ENCODE results near the gene POGZ. TPM values are rescaled to one million over a fixed set of nuclear protein-coding genes. Genes with fewer than 3 reads are reported as not detected.

Gene POGZ
- total RNA-seq, 1 experiment from 2014 or later, result 76.0 TPM

GRCh38 chr1:151403612-151404011, 55.7 kb downstream of the POGZ start:
- Histone ChIP-seq H3K9me3 (ENCODE audit: control insufficient read depth, insufficient read depth, low read depth, low read length) (no peaks in the 10 kb centered on the region), H3K27ac (ENCODE audit: low read length) (no peak overlapping the region), H3K36me3 (ENCODE audit: control insufficient read depth, insufficient read depth, low read length) (peaks cover 36% of the 10 kb centered on the region), H3K4me3 (ENCODE audit: low read depth in 2 of 2, low read length in 2 of 2) (no peak overlapping the region), H3K27me3 (ENCODE audit: control insufficient read depth, insufficient read depth, low read length) (no peaks in the 10 kb centered on the region), H3K4me1 (ENCODE audit: control insufficient read depth, insufficient read depth, low read length) (peaks cover 16% of the 10 kb centered on the region)
- BruUV-seq (replicated peaks), result TSS peak; percentile 68
- no peak for DNase-seq (ENCODE audit: low read depth, low spot score)
- intact Hi-C loops (cut with micrococcal nuclease; ENCODE audit: unreplicated experiment), result no loop called here
- POLR2A ChIA-PET, result interaction anchor here (0.6 kb wide), 1 partner anchor 275 kb away, joined by 3 read pairs; no protein-coding TSS in a partner anchor
- TF ChIP-seq, protein P1, sequence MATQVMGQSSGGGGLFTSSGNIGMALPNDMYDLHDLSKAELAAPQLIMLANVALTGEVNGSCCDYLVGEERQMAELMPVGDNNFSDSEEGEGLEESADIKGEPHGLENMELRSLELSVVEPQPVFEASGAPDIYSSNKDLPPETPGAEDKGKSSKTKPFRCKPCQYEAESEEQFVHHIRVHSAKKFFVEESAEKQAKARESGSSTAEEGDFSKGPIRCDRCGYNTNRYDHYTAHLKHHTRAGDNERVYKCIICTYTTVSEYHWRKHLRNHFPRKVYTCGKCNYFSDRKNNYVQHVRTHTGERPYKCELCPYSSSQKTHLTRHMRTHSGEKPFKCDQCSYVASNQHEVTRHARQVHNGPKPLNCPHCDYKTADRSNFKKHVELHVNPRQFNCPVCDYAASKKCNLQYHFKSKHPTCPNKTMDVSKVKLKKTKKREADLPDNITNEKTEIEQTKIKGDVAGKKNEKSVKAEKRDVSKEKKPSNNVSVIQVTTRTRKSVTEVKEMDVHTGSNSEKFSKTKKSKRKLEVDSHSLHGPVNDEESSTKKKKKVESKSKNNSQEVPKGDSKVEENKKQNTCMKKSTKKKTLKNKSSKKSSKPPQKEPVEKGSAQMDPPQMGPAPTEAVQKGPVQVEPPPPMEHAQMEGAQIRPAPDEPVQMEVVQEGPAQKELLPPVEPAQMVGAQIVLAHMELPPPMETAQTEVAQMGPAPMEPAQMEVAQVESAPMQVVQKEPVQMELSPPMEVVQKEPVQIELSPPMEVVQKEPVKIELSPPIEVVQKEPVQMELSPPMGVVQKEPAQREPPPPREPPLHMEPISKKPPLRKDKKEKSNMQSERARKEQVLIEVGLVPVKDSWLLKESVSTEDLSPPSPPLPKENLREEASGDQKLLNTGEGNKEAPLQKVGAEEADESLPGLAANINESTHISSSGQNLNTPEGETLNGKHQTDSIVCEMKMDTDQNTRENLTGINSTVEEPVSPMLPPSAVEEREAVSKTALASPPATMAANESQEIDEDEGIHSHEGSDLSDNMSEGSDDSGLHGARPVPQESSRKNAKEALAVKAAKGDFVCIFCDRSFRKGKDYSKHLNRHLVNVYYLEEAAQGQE (IDR thresholded peaks at IDR 0.05; ENCODE audit: insufficient read depth in 1 of 2, low read depth in 2 of 2, low read length in 1 of 2), result no peak
- TF ChIP-seq TCF7L2 (IDR thresholded peaks at IDR 0.05; ENCODE audit: low read depth, low read length) (no peak), SIN3A (IDR thresholded peaks at IDR 0.05; ENCODE audit: borderline replicate concordance, insufficient read depth, low read depth, low read length) (no peak), POLR2AphosphoS5 (IDR thresholded peaks at IDR 0.05; ENCODE audit: low read depth, low read length) (no peak; the same call in 1 of the 2 replicates)
- TF ChIP-seq, protein P2, sequence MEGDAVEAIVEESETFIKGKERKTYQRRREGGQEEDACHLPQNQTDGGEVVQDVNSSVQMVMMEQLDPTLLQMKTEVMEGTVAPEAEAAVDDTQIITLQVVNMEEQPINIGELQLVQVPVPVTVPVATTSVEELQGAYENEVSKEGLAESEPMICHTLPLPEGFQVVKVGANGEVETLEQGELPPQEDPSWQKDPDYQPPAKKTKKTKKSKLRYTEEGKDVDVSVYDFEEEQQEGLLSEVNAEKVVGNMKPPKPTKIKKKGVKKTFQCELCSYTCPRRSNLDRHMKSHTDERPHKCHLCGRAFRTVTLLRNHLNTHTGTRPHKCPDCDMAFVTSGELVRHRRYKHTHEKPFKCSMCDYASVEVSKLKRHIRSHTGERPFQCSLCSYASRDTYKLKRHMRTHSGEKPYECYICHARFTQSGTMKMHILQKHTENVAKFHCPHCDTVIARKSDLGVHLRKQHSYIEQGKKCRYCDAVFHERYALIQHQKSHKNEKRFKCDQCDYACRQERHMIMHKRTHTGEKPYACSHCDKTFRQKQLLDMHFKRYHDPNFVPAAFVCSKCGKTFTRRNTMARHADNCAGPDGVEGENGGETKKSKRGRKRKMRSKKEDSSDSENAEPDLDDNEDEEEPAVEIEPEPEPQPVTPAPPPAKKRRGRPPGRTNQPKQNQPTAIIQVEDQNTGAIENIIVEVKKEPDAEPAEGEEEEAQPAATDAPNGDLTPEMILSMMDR (IDR thresholded peaks at IDR 0.05), result no peak
- CTCF ChIA-PET, result no interaction called here
- in situ Hi-C loops (cut with HindIII; ENCODE audit: low pct_unique_long_range_greater_than_20kb, low sequenced_read_pairs), result no loop called here
- no peak for ATAC-seq

GRCh38 chr1:151402764-151403163, 56.5 kb downstream of the POGZ start:
- BruUV-seq (replicated peaks), result no TSS peak
- peaks cover 16% of the 10 kb centered on the region for H3K4me1 ChIP-seq (ENCODE audit: control insufficient read depth, insufficient read depth, low read length)
- no peaks in the 10 kb centered on the region for H3K9me3 ChIP-seq (ENCODE audit: control insufficient read depth, insufficient read depth, low read depth, low read length)
- peaks cover 36% of the 10 kb centered on the region for H3K36me3 ChIP-seq (ENCODE audit: control insufficient read depth, insufficient read depth, low read length)
- no peak overlapping the region for H3K4me3 ChIP-seq (ENCODE audit: low read depth in 2 of 2, low read length in 2 of 2)
- ChIA-PET CTCF (no interaction called here), POLR2A (interaction anchor here (0.5 to 0.9 kb wide), 2 partner anchors 22 to 55 kb away, joined by 3 to 4 read pairs; no protein-coding TSS in a partner anchor)
- H3K27me3 ChIP-seq (ENCODE audit: control insufficient read depth, insufficient read depth, low read length), result no peaks in the 10 kb centered on the region
- H3K27ac ChIP-seq (ENCODE audit: low read length), result no peak overlapping the region
- no peak for ATAC-seq
- in situ Hi-C loops (cut with HindIII; ENCODE audit: low pct_unique_long_range_greater_than_20kb, low sequenced_read_pairs) (no loop called here), intact Hi-C loops (cut with micrococcal nuclease; ENCODE audit: unreplicated experiment) (no loop called here)
- TF ChIP-seq TCF7L2 (IDR thresholded peaks at IDR 0.05; ENCODE audit: low read depth, low read length), result peak; percentile 53; the same call in 1 of the 2 replicates
- TF ChIP-seq, protein P1 (IDR thresholded peaks at IDR 0.05; ENCODE audit: insufficient read depth in 1 of 2, low read depth in 2 of 2, low read length in 1 of 2), result no peak
- no peak for DNase-seq (ENCODE audit: low read depth, low spot score)
